GM19455 (cell line): ENCODE results near the gene C14orf132.
"Not testable (repeated sequence)": the region's sequence is repeated elsewhere in the genome, so short reads cannot be mapped to it uniquely, and the experiment has no call there.

ENCODE experiments used
- ATAC-seq: cut with Tn5 transposase; IDR thresholded peaks from one replicate; pipeline ENCODE4 v1.9.1; 2021; ENCODE audit not compliant: unreplicated experiment

C14orf132 gene

GRCh38 chr14:96038920-96039632 is at the start of gene C14orf132:
Gene C14orf132 (plus strand): TSS chr14:96039362. CDS start chr14:96039501, 139 bp downstream.
- no peak for ATAC-seq

GRCh38 chr14:95993768-95994592 is 45.2 kb upstream of the C14orf132 start:
- ATAC-seq = no peak

GRCh38 chr14:95994593-95994928 is 44.6 kb upstream of the C14orf132 start:
- ATAC-seq = no peak

GRCh38 chr14:95998656-95999055 is 40.5 kb upstream of the C14orf132 start:
- no peak for ATAC-seq

- no peak for ATAC-seq
Observed at GRCh38 chr14:96001866-96002497, 37.2 kb upstream of the C14orf132 start.

- no peak for ATAC-seq
Observed at GRCh38 chr14:96002498-96002884, 36.7 kb upstream of the C14orf132 start.

- no peak for ATAC-seq
Observed at GRCh38 chr14:96011131-96011530, 28.0 kb upstream of the C14orf132 start.

- no peak for ATAC-seq
Observed at GRCh38 chr14:96011607-96012006, 27.6 kb upstream of the C14orf132 start.

- ATAC-seq = not testable (repeated sequence)
Observed at GRCh38 chr14:96012757-96013156, 26.4 kb upstream of the C14orf132 start.

- no peak for ATAC-seq
Observed at GRCh38 chr14:96014176-96014575, 25.0 kb upstream of the C14orf132 start.

- ATAC-seq = no peak
Observed at GRCh38 chr14:96016501-96017160, 22.5 kb upstream of the C14orf132 start.

GRCh38 chr14:96017882-96018281 is 21.3 kb upstream of the C14orf132 start:
- ATAC-seq = no peak

GRCh38 chr14:96027431-96028355 is 11.5 kb upstream of the C14orf132 start:
- no peak for ATAC-seq

GRCh38 chr14:96029089-96029645 is 10.0 kb upstream of the C14orf132 start:
- ATAC-seq = no peak

- no peak for ATAC-seq
Observed at GRCh38 chr14:96030108-96030760, 8.9 kb upstream of the C14orf132 start.

GRCh38 chr14:96031691-96032090 is 7.5 kb upstream of the C14orf132 start:
- ATAC-seq = no peak

GRCh38 chr14:96035456-96035855 is 3.7 kb upstream of the C14orf132 start:
- ATAC-seq = no peak

GRCh38 chr14:96037891-96038557 is 1.1 kb upstream of the C14orf132 start:
- ATAC-seq = no peak

GRCh38 chr14:96038558-96038919 is 623 bp upstream of the C14orf132 start:
- no peak for ATAC-seq
